Breast epithelium (tissue), 3 donors: ENCODE measurements around the gene ANG.

ENCODE experiments used
- CTCF ChIP-seq, 3 donors: fragments of 450-650 bp; IDR thresholded peaks; one replicate each; pipeline ENCODE4 v1.5.1; 2016 to 2017; ENCODE audit warnings: antibody characterized with exemption in 3 of 3, mild to moderate bottlenecking in 3 of 3, moderate library complexity in 3 of 3
- POLR2A ChIP-seq: fragments of 450-650 bp; IDR thresholded peaks from one replicate; pipeline ENCODE4 v1.6.1; 2016; ENCODE audit warnings: antibody characterized with exemption, mild to moderate bottlenecking, moderate library complexity
- POLR2AphosphoS5 ChIP-seq, 3 donors: sonication (generic); formaldehyde crosslinking; IDR thresholded peaks; one replicate each; pipeline ENCODE4 v1.6.1; 2017; ENCODE audit warnings: antibody characterized with exemption in 3 of 3

DNA sequence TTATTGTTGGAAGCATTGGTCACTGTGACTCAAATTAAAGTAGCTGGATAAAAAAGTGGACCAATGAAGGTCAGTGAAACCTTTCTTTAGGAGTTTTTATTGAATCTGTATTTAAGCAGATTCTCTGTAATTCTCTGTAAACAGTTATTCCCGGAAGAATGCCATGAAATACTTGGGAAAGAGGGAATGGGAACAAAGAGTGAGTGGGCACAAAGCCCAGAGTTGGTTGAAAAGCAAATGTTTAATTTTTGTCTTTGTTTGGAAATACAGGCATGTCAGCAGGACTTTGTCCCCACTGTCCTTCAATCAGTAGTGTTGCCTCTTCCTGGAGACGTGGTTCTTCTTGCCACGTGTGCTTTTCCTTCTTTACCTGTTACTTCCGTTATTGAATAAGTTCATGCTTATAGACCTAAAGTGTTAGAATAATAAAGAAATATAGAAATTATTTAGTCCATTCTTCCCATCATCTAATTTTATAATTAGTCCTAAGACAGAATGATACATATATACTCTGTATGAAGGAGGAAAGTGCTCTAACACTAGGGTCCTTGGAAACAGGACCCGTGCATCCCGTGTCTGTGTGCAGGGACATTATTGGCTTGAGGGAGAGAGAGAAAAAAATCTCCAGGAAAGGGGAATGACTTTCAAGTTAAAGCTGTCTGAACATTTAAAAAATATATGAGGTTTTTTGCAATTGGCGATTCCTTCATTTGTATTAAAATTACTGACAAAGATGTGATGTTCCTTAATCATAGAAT, 2.0 kb upstream of the ANG start:
- TF ChIP-seq CTCF (IDR thresholded peaks at IDR 0.05) (no peak), POLR2A (no peak), POLR2AphosphoS5 (IDR thresholded peaks at IDR 0.05) (no peak)
